Mammary epithelial cell (primary cell): Measurements from ENCODE around the gene UNC93B1.

ENCODE experiments used
- CTCF ChIP-seq, 2 donors: IDR thresholded peaks in 1 of 2; conservative IDR thresholded peaks in 1 of 2; 2 replicates each; pipeline ENCODE4 v1.5.1; 2011 to 2012; ENCODE audit warnings: inconsistent platforms in 2 of 2, low read length in 2 of 2, mild to moderate bottlenecking in 2 of 2, control low read depth in 1 of 2, low read depth in 1 of 2; ENCODE audit not compliant: insufficient read depth in 1 of 2; ENCODE audit errors: extremely low read depth in 1 of 2
- EZH2 ChIP-seq: IDR thresholded peaks from 2 replicates; pipeline ENCODE4 v1.6.1; 2012; ENCODE audit warnings: low read length, inconsistent platforms, borderline replicate concordance

DNA sequence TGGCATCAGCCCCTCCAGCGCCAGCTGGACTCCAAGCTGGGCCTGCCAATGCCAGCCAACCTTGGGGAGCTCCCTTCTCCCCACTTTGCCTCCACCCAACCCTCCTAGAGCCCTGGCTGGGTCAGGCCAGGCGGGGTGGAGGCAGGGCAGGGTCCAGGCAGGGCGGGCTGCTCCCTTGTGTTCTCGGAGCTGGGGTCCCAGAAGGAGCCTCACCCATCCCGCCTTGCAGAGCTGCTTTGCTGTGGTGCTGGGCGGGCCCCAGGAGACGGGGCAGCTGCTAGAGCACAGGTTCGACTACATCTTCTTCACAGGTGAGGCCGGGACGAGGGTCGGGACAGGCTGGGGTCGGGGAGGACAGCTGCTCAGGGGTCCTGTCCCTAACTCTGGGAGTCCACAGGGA is 15.6 kb upstream of the UNC93B1 start:
- TF ChIP-seq CTCF (conservative IDR thresholded peaks at IDR 0.05 in 1 of 2, IDR thresholded peaks at IDR 0.05 in 1 of 2; ENCODE audit: extremely low read depth in 1 of 2, insufficient read depth in 1 of 2, low read depth in 1 of 2, low read length in 2 of 2) (no peak), EZH2 (no peak)
